Stimulated activated CD4-positive, alpha-beta T cell treated with anti-CD3 and anti-CD28 coated beads, Interleukin-15, amount 100 ng/mL, for 48 hours (primary cell): ENCODE results near the gene RLF.
A peak's percentile ranks its signal among the peaks of the same experiment; 100 is the strongest.

ENCODE experiments used
- DNase-seq, 2 donors: peaks; one replicate each; pipeline ENCODE4 v3.0.0-alpha.2; 2020; ENCODE audit warnings: low read depth in 2 of 2

The RLF gene

GRCh38 chr1:40232444-40232843 is 71.3 kb downstream of the RLF start:
- DNase-seq: peak; percentile 60 to 66

DNA sequence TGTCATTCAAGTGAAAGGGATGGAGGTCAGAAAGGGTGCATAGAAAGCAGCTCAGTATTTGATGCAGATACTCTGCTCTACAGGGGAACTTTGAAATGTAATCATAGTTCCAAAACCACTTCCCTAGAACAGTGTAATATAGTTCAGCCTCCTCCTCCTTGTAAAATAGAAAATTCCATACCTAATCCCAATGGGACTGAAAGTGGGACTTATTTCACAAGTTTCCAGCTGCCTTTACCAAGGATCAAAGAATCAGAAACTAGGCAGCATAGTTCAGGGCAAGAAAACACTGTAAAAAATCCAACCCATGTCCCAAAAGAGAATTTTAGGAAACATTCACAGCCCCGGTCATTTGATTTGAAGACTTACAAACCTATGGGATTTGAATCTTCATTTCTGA is 78.4 kb downstream of the RLF start:
- DNase-seq: no peak

DNA sequence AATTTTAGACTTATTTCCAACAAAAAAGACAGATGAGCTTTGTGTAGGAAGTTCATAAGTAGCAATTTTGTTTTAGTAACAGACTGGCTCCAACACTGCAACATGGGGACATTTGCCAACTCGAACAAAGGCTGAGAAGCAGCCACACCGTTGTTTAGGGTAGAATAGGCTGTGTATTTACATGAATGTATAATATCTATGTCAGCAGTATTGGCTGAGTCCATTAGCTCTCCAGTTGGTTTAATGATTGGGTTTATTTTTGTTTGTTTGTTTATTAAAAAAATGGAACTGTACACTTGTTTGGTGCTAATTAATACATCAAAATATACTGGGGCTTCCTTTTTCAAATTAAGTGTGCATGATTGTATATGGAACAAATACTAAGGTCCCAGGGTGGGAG is 79.2 kb downstream of the RLF start:
- DNase-seq: no peak

DNA sequence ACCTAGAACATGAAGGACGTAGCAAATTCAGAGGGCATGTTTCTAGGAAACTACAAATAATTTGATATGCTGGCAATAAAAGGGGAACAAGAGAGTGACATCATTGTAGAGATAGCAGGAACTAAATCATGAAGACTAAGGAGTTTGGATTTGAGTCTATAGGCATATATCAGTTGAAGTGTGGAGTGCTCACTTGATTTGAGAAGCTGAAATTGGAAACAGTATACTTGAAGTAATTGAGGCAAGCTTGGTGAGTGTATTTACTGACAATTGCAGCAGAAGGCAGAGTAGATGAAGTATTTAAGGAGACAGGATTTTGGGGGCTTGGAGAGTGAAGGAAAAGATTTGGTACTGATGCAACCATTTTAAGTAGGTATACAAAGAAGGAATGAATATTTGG is 80.2 kb downstream of the RLF start:
- DNase-seq: no peak

DNA sequence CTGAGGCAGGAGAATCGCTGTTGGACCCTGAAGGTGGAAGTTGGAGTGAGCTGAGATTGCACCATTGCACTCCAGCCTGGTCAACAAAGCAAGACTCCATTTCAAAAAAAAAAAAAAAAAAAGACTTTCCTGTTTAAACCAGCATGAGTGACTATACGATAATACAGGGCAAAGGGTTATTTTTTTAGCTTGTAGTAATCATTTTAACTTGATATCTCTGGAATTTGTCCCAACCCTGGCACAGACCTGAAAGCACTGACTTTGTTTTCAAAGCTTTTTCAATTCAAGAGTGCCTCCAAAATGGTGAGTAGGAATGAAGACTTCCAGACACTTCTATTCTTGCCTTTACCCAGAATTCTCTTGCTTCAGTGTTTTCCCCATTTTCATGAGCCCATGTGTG is 82.2 kb downstream of the RLF start:
- DNase-seq: no peak

- DNase-seq: no peak
Measured at GRCh38 chr1:40244138-40244744, 83.1 kb downstream of the RLF start.

GRCh38 chr1:40245686-40246085 is 84.5 kb downstream of the RLF start:
- DNase-seq: no peak

DNA sequence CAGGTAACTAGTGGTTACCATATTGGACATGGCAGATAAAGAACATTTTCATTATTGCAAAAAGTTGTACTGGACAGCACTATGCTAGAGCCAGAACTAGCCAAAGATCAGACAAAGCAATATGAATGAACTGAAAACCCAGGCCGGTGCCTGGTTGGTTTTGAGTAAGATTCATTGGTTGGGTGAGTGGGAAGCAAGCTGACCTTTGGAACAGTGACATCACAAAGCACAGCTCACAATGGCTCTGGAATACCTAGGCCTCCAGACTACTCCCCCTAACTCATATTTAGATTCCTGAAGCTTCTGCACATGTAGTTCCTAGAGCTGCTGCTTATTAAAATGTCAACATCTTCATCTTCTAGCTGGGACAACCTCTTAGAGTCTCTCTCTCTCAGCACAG is 86.5 kb downstream of the RLF start, which contains the start of gene TMCO2:
Gene TMCO2 (plus strand): TSS at position 283 of the 400 bp plus-strand sequence. CDS start 57 bp downstream, at position 340.
- DNase-seq: no peak

DNA sequence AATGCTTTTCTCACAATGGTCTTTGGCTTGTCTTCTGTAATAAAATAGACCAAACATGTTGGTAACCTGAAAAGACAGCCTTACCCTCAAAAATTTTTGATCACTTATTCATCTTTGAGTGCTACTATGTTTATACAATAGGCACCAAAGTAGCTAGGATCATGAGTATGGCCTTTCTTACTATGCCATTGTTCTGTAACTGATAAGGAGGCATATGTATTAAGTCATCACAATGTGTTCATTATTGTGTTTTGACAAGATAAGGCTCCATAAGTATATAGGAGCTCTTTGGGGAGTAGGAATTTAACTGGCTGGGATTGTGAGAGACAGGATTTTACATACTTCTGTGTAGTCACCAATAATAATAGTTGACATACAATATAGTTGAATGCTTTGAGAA is 87.2 kb downstream of the RLF start:
- DNase-seq: no peak

GRCh38 chr1:40251456-40251855 is 90.3 kb downstream of the RLF start:
- DNase-seq: no peak

DNA sequence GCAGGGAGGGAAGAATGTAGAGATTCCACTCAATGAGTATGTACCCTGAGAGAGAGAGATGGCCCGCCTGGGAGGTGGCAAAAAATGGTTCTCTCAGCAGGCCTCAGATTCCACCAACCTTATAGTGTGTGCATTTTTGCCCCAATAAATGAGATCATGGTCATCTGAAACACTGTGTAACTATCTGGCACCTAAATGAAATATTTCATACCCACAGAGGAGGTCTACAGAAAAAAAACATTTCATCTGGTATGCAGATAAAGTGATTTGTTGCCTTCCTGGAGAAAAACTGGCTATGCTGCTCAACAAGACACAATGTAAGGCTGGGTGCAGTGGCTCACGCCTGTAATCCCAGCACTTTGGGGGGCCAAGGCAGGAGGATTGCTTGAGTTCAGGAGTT is 91.4 kb downstream of the RLF start:
- DNase-seq: no peak

DNA sequence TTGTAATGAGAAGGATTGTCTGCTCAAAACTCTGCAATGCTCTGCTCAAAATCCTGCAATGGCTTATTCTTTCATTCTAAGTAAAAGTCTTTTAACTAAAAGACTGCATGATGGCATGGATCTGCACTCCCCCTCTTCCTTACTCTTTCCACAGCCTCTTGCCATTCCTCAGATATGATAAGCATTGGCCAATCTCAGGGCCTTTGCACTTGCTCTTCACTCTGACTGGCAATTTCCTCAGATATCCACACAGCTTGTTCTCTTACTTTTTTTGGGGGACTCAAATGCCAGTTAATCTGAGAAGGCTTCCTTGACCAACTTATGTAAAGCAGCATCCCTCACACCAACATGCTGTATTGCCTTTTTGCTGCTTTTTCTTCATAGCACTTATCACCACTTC is 94.0 kb downstream of the RLF start:
- DNase-seq: no peak

DNA sequence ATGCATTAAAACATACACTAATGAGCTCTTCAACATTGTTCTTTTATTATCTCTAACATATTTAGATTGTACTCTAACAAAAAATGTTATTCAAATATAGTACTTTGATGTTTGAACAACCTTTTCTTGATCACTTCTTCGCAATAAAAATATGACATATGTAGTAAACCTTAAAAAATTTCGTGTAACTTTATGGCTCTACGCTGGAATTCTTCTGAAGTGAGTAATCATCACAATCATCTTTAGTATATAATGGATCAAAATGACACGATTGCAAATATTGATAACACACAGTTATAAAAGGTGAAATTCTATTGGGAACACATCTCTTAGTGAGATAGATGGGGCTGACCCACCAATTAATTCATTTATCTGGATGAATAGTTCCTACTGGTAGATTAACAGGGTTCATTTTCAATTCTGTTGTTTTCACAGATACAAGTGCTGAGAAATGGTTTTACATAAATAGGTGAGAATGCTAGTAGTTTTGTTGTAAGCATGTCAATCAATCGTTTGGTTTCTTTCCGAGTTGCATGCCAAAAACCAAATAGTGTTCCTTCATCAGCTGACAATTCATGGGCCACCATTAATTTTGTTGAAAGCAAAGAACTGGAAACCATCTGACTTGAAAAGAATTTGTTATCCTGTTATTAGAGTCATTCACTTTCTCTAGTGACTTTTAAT is 95.4 kb downstream of the RLF start:
- DNase-seq: no peak

GRCh38 chr1:40257313-40257687 is 96.1 kb downstream of the RLF start:
- DNase-seq: peak in 1 of 2 donors; percentile 20

DNA sequence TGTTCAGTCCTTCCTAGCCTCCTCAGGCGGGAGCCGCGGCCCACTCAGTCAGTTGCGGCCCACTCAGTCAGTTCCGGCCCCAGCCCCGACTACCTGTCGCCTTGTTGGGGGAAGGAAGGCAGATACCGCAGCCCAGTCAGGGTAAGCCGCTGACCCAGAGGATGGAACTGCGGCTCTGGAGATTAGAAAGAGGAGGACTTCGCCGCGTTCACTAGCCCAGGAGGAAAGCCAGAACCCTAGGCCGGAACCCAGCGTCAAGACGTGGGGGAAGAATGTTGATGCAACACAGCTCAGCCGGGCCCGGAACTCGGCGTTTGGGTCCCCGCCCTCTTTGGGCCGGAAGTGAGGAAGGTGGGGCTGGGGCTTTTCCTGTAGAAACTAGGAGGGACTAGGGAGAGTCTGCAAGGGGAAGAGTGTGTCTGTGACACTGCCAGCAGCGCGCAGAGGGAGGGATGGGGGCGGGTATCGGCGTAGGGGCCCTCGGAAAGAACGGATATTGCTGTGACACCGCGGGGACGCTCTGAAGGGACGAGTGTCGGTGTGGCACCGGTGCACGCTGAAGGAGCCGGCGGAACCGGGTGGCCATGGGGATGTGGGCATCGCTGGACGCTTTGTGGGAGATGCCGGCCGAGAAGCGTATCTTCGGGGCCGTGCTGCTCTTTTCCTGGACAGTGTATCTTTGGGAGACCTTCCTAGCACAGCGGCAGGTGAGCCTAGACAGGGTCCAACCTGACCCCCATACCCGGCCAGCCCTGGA is 96.7 kb downstream of the RLF start, which contains the start of gene ZMPSTE24:
Gene ZMPSTE24 (plus strand): TSS at position 549 of the 757 bp plus-strand sequence. CDS start 36 bp downstream, at position 585.
- DNase-seq: peak; percentile 95

DNA sequence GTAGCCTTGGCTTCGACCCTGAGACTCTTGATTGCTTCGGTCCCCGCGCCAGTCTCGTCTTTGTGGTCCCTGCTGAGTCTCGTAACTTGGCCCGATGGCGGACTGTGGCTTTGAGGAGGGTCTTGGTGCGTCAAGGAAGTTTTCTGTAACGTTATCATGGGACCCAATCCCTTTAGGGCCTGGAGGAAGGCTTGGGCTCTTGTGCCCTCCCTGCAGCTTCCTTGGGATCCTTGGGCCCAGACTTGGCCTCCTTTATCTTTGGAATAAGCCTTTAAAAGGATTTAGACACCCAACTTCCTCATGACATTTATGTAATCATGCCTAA is 97.2 kb downstream of the RLF start:
- no peak for DNase-seq

- DNase-seq: peak; percentile 20 to 25
Measured at GRCh38 chr1:40264354-40264781, 103.2 kb downstream of the RLF start.

DNA sequence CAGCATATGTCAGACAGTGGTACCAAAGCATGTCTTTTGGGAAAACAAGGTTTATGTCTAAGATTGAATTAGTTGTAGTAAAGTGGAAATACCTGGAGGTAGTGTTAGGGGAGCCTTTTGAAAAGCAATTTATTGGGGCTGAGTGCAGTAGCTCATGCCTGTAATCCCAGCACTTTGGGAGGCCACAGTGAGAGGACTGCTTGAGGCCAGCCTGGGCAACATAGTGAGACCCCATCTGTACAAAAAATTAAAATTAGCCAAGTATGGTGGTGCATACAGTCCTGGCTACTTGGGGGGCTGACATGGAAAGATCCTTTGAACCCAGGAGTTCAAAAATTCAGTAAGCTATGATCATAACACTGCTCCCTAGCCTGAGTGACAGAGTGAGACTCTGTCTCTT is 104.1 kb downstream of the RLF start:
- DNase-seq: no peak

GRCh38 chr1:40265919-40266318 is 104.7 kb downstream of the RLF start:
- DNase-seq: no peak

GRCh38 chr1:40266786-40267535 is 105.8 kb downstream of the RLF start:
- DNase-seq: no peak

DNA sequence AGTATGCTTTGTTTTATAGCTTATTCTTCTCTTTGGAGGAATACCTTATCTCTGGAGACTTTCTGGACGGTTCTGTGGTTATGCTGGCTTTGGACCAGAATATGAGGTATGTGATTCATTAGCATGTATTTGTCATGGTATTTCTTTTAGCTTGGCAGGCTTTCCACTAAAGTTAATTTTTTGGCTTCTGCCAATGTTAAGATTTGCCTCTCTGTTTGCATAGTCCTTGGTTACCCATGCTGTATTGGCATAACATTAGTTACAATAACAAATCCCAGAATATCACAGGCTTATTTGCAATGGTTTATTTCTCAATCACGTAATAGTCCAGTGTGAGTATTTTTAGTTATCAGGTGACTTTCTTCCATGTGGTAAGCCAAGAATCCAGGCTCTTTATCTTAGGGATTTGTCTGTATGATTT is 106.6 kb downstream of the RLF start:
- DNase-seq: no peak

- no peak for DNase-seq
Measured at GRCh38 chr1:40268211-40268610, 107.0 kb downstream of the RLF start.
